ENCODE results near the gene SLC9A5. TPM values are rescaled to one million over a fixed set of nuclear protein-coding genes. Genes with fewer than 3 reads are reported as not detected.
A peak's percentile ranks its signal among the peaks of the same experiment; 100 is the strongest.

The SLC9A5 gene
- total RNA-seq, 1 donor from 2014 or later: 1.4 TPM

GRCh38 chr16:67279296-67280089 lies 30.7 kb downstream of the SLC9A5 start, which contains the start of gene PLEKHG4:
Gene PLEKHG4, plus strand, starts transcription at chr16:67279532. Its CDS starts 513 bp downstream, at chr16:67280045.
- DNase-seq: peak; percentile 82
- Mint-ChIP-seq H3K36me3 (ENCODE audit: unreplicated experiment) (peaks cover 8% of the 10 kb centered on the region), H3K4me1 (ENCODE audit: low read depth, unreplicated experiment) (no peaks in the 10 kb centered on the region), H3K27me3 (ENCODE audit: unreplicated experiment) (peaks cover 7% of the 10 kb centered on the region), H3K4me3 (ENCODE audit: unreplicated experiment) (peak within 1 kb of the TSS; percentile 49), H3K9me3 (ENCODE audit: unreplicated experiment) (peaks cover 10% of the 10 kb centered on the region), H3K27ac (ENCODE audit: unreplicated experiment) (no peak within 1 kb of the TSS)
- TF ChIP-seq CTCF (IDR thresholded peaks at IDR 0.05; ENCODE audit: partially characterized antibody, unreplicated experiment): peak; percentile 77

- Mint-ChIP-seq H3K4me1 (ENCODE audit: low read depth, unreplicated experiment) (no peaks in the 10 kb centered on the region), H3K9me3 (ENCODE audit: unreplicated experiment) (peaks cover 10% of the 10 kb centered on the region), H3K4me3 (ENCODE audit: unreplicated experiment) (no peak overlapping the region), H3K36me3 (ENCODE audit: unreplicated experiment) (peaks cover 8% of the 10 kb centered on the region), H3K27me3 (ENCODE audit: unreplicated experiment) (peaks cover 7% of the 10 kb centered on the region), H3K27ac (ENCODE audit: unreplicated experiment) (no peak overlapping the region)
- DNase-seq: no peak
- no peak for TF ChIP-seq CTCF (IDR thresholded peaks at IDR 0.05; ENCODE audit: partially characterized antibody, unreplicated experiment)
Measured at GRCh38 chr16:67280090-67281015, 31.6 kb downstream of the SLC9A5 start.

GRCh38 chr16:67281536-67282446 lies 33.0 kb downstream of the SLC9A5 start:
- Mint-ChIP-seq H3K4me3 (ENCODE audit: unreplicated experiment) (no peak overlapping the region), H3K27me3 (ENCODE audit: unreplicated experiment) (peaks cover 11% of the 10 kb centered on the region), H3K9me3 (ENCODE audit: unreplicated experiment) (peaks cover 5% of the 10 kb centered on the region), H3K4me1 (ENCODE audit: low read depth, unreplicated experiment) (no peaks in the 10 kb centered on the region), H3K27ac (ENCODE audit: unreplicated experiment) (no peak overlapping the region), H3K36me3 (ENCODE audit: unreplicated experiment) (peaks cover 8% of the 10 kb centered on the region)
- no peak for TF ChIP-seq CTCF (IDR thresholded peaks at IDR 0.05; ENCODE audit: partially characterized antibody, unreplicated experiment)
- DNase-seq: no peak

- peaks cover 5% of the 10 kb centered on the region for H3K9me3 Mint-ChIP-seq (ENCODE audit: unreplicated experiment)
- no peak overlapping the region for H3K4me3 Mint-ChIP-seq (ENCODE audit: unreplicated experiment)
- no peaks in the 10 kb centered on the region for H3K4me1 Mint-ChIP-seq (ENCODE audit: low read depth, unreplicated experiment)
- peaks cover 8% of the 10 kb centered on the region for H3K36me3 Mint-ChIP-seq (ENCODE audit: unreplicated experiment)
- no peak for DNase-seq
- peaks cover 11% of the 10 kb centered on the region for H3K27me3 Mint-ChIP-seq (ENCODE audit: unreplicated experiment)
- no peak overlapping the region for H3K27ac Mint-ChIP-seq (ENCODE audit: unreplicated experiment)
- TF ChIP-seq CTCF (IDR thresholded peaks at IDR 0.05; ENCODE audit: partially characterized antibody, unreplicated experiment): no peak
Measured at GRCh38 chr16:67282447-67282805, 33.6 kb downstream of the SLC9A5 start.
